ENCODE measurements around the gene MYOF.

MYOF gene, protein sequence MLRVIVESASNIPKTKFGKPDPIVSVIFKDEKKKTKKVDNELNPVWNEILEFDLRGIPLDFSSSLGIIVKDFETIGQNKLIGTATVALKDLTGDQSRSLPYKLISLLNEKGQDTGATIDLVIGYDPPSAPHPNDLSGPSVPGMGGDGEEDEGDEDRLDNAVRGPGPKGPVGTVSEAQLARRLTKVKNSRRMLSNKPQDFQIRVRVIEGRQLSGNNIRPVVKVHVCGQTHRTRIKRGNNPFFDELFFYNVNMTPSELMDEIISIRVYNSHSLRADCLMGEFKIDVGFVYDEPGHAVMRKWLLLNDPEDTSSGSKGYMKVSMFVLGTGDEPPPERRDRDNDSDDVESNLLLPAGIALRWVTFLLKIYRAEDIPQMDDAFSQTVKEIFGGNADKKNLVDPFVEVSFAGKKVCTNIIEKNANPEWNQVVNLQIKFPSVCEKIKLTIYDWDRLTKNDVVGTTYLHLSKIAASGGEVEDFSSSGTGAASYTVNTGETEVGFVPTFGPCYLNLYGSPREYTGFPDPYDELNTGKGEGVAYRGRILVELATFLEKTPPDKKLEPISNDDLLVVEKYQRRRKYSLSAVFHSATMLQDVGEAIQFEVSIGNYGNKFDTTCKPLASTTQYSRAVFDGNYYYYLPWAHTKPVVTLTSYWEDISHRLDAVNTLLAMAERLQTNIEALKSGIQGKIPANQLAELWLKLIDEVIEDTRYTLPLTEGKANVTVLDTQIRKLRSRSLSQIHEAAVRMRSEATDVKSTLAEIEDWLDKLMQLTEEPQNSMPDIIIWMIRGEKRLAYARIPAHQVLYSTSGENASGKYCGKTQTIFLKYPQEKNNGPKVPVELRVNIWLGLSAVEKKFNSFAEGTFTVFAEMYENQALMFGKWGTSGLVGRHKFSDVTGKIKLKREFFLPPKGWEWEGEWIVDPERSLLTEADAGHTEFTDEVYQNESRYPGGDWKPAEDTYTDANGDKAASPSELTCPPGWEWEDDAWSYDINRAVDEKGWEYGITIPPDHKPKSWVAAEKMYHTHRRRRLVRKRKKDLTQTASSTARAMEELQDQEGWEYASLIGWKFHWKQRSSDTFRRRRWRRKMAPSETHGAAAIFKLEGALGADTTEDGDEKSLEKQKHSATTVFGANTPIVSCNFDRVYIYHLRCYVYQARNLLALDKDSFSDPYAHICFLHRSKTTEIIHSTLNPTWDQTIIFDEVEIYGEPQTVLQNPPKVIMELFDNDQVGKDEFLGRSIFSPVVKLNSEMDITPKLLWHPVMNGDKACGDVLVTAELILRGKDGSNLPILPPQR (N-terminal part only)

DNA sequence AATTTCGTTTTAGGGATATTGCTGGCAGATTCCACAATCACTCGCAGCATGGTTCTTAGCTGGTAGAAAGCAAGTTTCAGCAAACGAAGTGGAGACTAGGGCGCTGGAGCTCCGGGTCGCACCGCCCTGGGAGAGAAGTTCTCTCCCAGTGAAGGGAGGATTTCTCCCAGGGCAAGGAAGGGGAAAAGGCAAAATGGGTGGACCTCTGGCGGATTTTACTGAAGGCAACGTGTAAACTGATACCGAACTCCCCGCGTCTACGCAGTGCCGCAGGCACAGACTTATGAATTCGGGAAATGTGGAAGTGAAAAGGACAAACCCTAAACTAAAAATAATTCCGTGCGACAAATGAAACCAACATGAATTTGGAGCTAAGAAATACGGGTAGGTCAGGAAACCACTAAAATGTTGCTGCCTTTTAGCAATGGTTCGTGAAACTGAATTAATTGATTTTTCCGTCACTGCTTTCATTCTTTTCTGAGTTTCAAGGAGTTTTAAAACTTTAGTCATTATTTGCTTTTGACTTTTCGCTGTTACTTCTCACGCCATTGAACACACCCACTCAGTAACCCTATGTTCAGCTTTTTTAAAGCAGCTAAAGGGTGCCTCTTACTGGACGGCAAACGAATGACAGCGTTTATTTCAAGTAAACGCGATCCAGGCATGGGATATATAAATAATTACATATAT lies at the start of gene MYOF:
TSS of gene MYOF (minus strand) at position 190 of the 690 bp plus-strand sequence. CDS start at position 50, 140 bp downstream.
- DNase-seq (ENCODE audit: low read depth in 2 of 2) = peak; percentile 92 to 95
- TF ChIP-seq, protein P1, sequence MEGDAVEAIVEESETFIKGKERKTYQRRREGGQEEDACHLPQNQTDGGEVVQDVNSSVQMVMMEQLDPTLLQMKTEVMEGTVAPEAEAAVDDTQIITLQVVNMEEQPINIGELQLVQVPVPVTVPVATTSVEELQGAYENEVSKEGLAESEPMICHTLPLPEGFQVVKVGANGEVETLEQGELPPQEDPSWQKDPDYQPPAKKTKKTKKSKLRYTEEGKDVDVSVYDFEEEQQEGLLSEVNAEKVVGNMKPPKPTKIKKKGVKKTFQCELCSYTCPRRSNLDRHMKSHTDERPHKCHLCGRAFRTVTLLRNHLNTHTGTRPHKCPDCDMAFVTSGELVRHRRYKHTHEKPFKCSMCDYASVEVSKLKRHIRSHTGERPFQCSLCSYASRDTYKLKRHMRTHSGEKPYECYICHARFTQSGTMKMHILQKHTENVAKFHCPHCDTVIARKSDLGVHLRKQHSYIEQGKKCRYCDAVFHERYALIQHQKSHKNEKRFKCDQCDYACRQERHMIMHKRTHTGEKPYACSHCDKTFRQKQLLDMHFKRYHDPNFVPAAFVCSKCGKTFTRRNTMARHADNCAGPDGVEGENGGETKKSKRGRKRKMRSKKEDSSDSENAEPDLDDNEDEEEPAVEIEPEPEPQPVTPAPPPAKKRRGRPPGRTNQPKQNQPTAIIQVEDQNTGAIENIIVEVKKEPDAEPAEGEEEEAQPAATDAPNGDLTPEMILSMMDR (IDR thresholded peaks at IDR 0.05; ENCODE audit: low read depth, low read length) = peak; percentile 58
- peak within 1 kb of the TSS; percentile 63 to 75 for H3K4me3 ChIP-seq (replicated peaks in 1 of 2; ENCODE audit: low read depth in 2 of 2, low read length in 2 of 2)

DNA sequence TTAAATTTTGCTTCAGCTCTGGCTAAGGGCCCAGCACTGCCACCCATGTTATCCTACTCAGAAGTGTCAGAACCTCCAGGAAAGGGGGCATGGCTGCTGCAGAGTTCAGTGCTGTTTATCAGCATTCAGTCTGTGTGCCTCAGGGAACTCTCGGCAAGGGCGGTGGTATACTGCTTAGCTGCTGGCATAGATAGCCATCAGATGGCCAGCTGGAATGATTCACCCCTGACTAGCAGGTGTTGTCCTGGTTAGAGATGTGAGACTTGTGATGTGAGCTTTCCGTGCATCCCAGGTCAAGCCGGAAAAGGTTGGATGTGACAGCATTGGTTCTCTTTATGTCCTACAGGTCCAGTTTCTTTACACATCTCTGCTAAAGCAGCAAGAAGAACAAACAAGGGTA lies 36.4 kb upstream of the MYOF start:
- no peak for DNase-seq (ENCODE audit: low read depth in 2 of 2)
- TF ChIP-seq, protein P1 (IDR thresholded peaks at IDR 0.05; ENCODE audit: low read depth, low read length) = no peak
- H3K4me3 ChIP-seq (replicated peaks in 1 of 2; ENCODE audit: low read depth in 2 of 2, low read length in 2 of 2) = no peak overlapping the region

DNA sequence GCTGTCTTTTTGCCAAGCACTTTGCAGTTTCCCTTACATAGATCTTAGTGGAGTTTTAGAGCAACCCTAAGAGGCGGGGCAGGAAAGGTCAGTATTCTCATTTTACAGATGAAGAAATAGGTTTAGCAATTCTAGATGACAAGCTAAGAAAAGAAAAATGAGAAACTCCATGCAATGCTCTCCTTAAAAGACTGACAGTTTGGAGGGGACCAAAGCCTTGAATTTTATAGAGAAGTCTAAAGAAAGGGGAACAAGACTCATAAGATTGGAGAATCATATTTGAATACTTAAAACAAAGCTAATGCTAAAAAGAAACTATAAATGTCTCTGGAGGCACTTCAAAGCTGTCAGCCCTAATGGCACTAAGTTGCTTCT lies 33.9 kb upstream of the MYOF start:
- no peak overlapping the region for H3K4me3 ChIP-seq (replicated peaks in 1 of 2; ENCODE audit: low read depth in 2 of 2, low read length in 2 of 2)
- TF ChIP-seq, protein P1 (IDR thresholded peaks at IDR 0.05; ENCODE audit: low read depth, low read length) = no peak
- peak; percentile 20 to 48 for DNase-seq (ENCODE audit: low read depth in 2 of 2)

DNA sequence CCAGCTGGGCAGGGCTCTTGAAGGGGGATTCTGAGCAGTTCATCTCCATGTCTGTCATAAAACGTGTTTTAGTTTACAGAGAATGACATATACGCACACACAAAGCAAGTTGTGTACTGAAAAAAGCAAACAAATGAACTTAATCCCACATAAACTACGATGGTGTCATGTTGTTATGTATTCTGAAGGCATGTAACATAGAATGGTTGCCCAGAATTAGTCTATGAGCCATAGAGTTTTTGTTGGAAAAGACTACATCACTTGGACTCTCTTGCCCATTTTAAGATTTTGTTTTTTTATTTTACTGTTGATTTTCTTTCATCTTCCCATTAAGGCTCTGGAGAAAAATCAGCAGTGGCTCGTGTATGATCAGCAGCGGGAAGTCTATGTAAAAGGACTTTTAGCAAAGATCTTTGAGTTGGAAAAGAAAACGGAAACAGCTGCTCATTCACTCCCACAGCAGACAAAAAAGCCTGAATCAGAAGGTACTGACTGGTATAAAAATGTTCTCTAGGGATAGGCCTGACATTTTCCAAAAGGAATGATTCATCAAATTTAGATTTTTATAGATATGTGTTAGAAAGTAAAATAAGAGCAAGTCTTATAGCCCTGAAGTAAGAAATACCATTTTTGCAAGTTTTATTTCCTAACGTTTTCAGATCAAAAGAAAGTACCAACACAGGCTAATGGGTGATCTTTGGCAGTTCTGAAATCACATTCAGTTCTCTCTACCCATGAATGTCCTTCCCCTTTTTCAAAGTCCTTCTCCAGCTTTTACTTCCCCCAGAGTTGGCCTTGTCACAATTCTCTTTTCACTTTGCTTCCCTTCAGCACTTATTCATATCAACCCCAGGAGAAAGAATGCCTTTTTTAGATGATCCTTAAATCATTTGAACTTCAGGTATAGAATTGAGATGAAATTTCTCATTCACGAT lies 33.2 kb upstream of the MYOF start:
- peak; percentile 59 to 78 for DNase-seq (ENCODE audit: low read depth in 2 of 2)
- TF ChIP-seq, protein P1 (IDR thresholded peaks at IDR 0.05; ENCODE audit: low read depth, low read length) = no peak
- H3K4me3 ChIP-seq (replicated peaks in 1 of 2; ENCODE audit: low read depth in 2 of 2, low read length in 2 of 2) = no peak overlapping the region

DNA sequence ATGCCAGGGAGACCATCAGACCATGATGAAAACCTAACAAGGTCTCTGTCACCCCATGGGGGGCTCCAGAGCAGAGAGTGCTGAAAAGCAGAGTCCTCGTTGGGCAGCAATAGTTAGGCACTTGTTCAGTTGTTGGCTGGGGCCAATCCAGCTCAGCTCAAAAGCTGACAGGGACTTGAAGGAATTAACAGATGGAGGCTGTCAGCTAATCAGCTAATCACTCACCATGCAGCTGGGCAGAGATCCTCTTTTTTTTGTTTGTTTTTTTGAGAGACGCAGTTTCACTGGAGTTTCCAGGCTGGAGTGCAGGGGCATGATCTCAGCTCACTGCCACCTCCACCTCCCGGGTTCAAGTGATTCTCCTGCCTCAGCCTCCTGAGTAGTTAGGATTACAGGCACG lies 32.4 kb upstream of the MYOF start:
- TF ChIP-seq, protein P1 (IDR thresholded peaks at IDR 0.05; ENCODE audit: low read depth, low read length) = no peak
- no peak overlapping the region for H3K4me3 ChIP-seq (replicated peaks in 1 of 2; ENCODE audit: low read depth in 2 of 2, low read length in 2 of 2)
- no peak for DNase-seq (ENCODE audit: low read depth in 2 of 2)
